CD4-positive, alpha-beta T cell (primary cell): Measurements from ENCODE around the gene SPOCK1. TPM values are rescaled to one million over a fixed set of nuclear protein-coding genes. Genes with fewer than 3 reads are reported as not detected.

Experiments used
- ATAC-seq: fragments of 200-7000 bp; cut with Tn5 transposase; one replicate; pipeline ENCODE4 v1.10.0; 2022; ENCODE audit warnings: mild to moderate bottlenecking; ENCODE audit not compliant: poor library complexity
- CTCF ChIA-PET: fragments of 350-600 bp; sonication (Branson Sonifier 250); formaldehyde crosslinking; loops from one replicate; lab custom pipeline; 2021; ENCODE audit warnings: antibody characterized with exemption, inconsistent platforms; lab: Charles Lee
- POLR2A ChIA-PET: fragments of 350-600 bp; sonication (Branson Sonifier 250); formaldehyde crosslinking; loops from one replicate; lab custom pipeline; 2021; ENCODE audit warnings: antibody characterized with exemption, inconsistent platforms; lab: Charles Lee
- DNase-seq, 14 experiments: peaks; one replicate each; pipeline ENCODE4 v3.0.0-alpha.2; 2013 to 2020; ENCODE audit warnings: mixed read lengths in 2 of 14
- H3K27ac ChIP-seq, 2 donors: one replicate each; pipeline versions ENCODE4 v1.5.1 to v1.7.0; 2013; ENCODE audit warnings: low read length in 2 of 2, low read depth in 1 of 2, mild to moderate bottlenecking in 1 of 2
- H3K27me3 ChIP-seq, 2 experiments: 1 replicate in 1 of 2; 2 replicates in 1 of 2; pipeline versions ENCODE4 v1.6.1 to v1.7.0; 2013; ENCODE audit warnings: low read length in 2 of 2, control low read depth in 1 of 2, mild to moderate bottlenecking in 1 of 2, moderate library complexity in 1 of 2; ENCODE audit not compliant: insufficient read depth in 2 of 2, control insufficient read depth in 1 of 2
- H3K36me3 ChIP-seq: one replicate; pipeline ENCODE4 v1.6.1; 2013; ENCODE audit warnings: low read length, control low read depth; ENCODE audit not compliant: insufficient read depth
- H3K4me1 ChIP-seq: one replicate; pipeline ENCODE4 v1.6.1; 2013; ENCODE audit warnings: low read length, control low read depth; ENCODE audit not compliant: insufficient read depth
- H3K4me3 ChIP-seq: one replicate; pipeline ENCODE4 v1.5.1; 2013; ENCODE audit warnings: mild to moderate bottlenecking, low read length, moderate library complexity
- H3K9me3 ChIP-seq, 2 experiments: 1 replicate in 1 of 2; 2 replicates in 1 of 2; pipeline versions ENCODE4 v1.6.1 to v1.7.0; 2013; ENCODE audit warnings: low read length in 2 of 2, mild to moderate bottlenecking in 2 of 2, control low read depth in 1 of 2, moderate library complexity in 1 of 2; ENCODE audit not compliant: control insufficient read depth in 1 of 2, insufficient read depth in 1 of 2
- H3K27ac Mint-ChIP-seq: one replicate; pipeline ENCODE4 v1.8.0; 2020; ENCODE audit warnings: mixed read lengths
- H3K27me3 Mint-ChIP-seq: one replicate; pipeline ENCODE4 v1.8.0; 2021; ENCODE audit warnings: mixed read lengths
- H3K36me3 Mint-ChIP-seq: one replicate; pipeline ENCODE4 v1.8.0; 2021; ENCODE audit warnings: low read depth, mixed read lengths
- H3K4me1 Mint-ChIP-seq: one replicate; pipeline ENCODE4 v1.8.0; 2021; ENCODE audit warnings: low read depth, mixed read lengths
- H3K4me3 Mint-ChIP-seq: one replicate; pipeline ENCODE4 v1.8.0; 2020; ENCODE audit warnings: mild to moderate bottlenecking, mixed read lengths
- H3K9me3 Mint-ChIP-seq: one replicate; pipeline ENCODE4 v1.8.0; 2020; ENCODE audit warnings: mixed read lengths
- intact Hi-C, 2 experiments: fragments of 100-400 bp; cut with DNase I in 1 of 2; cut with micrococcal nuclease in 1 of 2; formaldehyde crosslinking; loops; one replicate each; pipeline versions ENCODE4 v1.15.1 to v1.9.0; 2023 to 2025; cut with DNase I, micrococcal nuclease
- total RNA-seq, 174 experiments: library from RNA in 2 of 174; stranded (reverse) in 2 of 174; gene quantifications; one replicate each; pipeline ENCODE4 v1.2.3 and lab custom pipeline; 2021 to 2026
- TF ChIP-seq, protein P1 (sequence below): fragments of 200-600 bp; IDR thresholded peaks from one replicate; pipeline ENCODE4 v1.8.0; 2022; ENCODE audit warnings: antibody characterized with exemption, mild to moderate bottlenecking

The SPOCK1 gene
- total RNA-seq, 2 experiments from 2014 or later: not detected

GRCh38 chr5:137361280-137361679, 137.8 kb downstream of the SPOCK1 start:
- peaks cover 54% of the 10 kb centered on the region for H3K27me3 Mint-ChIP-seq
- POLR2A ChIA-PET: no interaction called here
- no peak overlapping the region for H3K4me3 Mint-ChIP-seq

DNA sequence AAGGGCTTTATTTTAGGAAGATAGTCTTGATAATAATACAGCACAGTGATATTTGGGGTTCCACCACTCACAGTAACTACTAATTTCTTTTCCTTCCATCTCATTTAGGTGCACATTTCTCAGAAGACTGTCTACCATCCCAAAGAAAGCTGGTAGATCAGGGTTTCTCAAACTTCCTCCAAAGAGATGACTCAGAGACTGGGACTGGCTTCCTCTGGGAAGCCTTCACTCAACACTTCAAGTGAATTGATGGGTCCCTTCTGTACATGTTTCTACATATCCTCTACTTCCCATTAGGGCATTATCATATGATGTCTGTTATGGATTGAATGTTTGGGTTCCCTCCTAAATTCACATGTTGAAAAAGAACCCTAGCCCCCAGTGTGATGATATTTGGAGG, 138.5 kb downstream of the SPOCK1 start:
- Mint-ChIP-seq H3K27ac (no peak overlapping the region), H3K4me3 (no peak overlapping the region), H3K27me3 (peaks cover 59% of the 10 kb centered on the region), H3K4me1 (no peaks in the 10 kb centered on the region), H3K36me3 (no peaks in the 10 kb centered on the region), H3K9me3 (no peaks in the 10 kb centered on the region)
- TF ChIP-seq, protein P1, sequence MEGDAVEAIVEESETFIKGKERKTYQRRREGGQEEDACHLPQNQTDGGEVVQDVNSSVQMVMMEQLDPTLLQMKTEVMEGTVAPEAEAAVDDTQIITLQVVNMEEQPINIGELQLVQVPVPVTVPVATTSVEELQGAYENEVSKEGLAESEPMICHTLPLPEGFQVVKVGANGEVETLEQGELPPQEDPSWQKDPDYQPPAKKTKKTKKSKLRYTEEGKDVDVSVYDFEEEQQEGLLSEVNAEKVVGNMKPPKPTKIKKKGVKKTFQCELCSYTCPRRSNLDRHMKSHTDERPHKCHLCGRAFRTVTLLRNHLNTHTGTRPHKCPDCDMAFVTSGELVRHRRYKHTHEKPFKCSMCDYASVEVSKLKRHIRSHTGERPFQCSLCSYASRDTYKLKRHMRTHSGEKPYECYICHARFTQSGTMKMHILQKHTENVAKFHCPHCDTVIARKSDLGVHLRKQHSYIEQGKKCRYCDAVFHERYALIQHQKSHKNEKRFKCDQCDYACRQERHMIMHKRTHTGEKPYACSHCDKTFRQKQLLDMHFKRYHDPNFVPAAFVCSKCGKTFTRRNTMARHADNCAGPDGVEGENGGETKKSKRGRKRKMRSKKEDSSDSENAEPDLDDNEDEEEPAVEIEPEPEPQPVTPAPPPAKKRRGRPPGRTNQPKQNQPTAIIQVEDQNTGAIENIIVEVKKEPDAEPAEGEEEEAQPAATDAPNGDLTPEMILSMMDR: no peak
- peaks cover 0 to 14% of the 10 kb centered on the region in 2 experiments for H3K27me3 ChIP-seq
- H3K4me1 ChIP-seq: no peaks in the 10 kb centered on the region
- H3K4me3 ChIP-seq: no peak overlapping the region
- intact Hi-C loops: no loop called here
- ATAC-seq (no peak), DNase-seq (no peak)
- ChIA-PET POLR2A (no interaction called here), CTCF (no interaction called here)
- H3K27ac ChIP-seq: no peak overlapping the region
- H3K36me3 ChIP-seq: no peaks in the 10 kb centered on the region
- peaks cover 0 to 3% of the 10 kb centered on the region in 2 experiments for H3K9me3 ChIP-seq

More at GRCh38 chr5:137361280-137361679, 137.8 kb downstream of the SPOCK1 start:
- TF ChIP-seq, protein P1: no peak
- H3K4me1 Mint-ChIP-seq: no peaks in the 10 kb centered on the region
- CTCF ChIA-PET: no interaction called here
- no peaks in the 10 kb centered on the region for H3K36me3 Mint-ChIP-seq
- Histone ChIP-seq H3K9me3 (no peaks in the 10 kb centered on the region), H3K4me3 (no peak overlapping the region), H3K27ac (no peak overlapping the region), H3K27me3 (peaks cover 0 to 11% of the 10 kb centered on the region in 2 experiments), H3K4me1 (no peaks in the 10 kb centered on the region), H3K36me3 (no peaks in the 10 kb centered on the region)
- no peaks in the 10 kb centered on the region for H3K9me3 Mint-ChIP-seq
- H3K27ac Mint-ChIP-seq: no peak overlapping the region
- intact Hi-C loops: no loop called here
- ATAC-seq: no peak
- DNase-seq: no peak

GRCh38 chr5:137359941-137360340, 139.2 kb downstream of the SPOCK1 start:
- Mint-ChIP-seq H3K4me3 (no peak overlapping the region), H3K9me3 (no peaks in the 10 kb centered on the region), H3K27me3 (peaks cover 59% of the 10 kb centered on the region), H3K4me1 (no peaks in the 10 kb centered on the region), H3K36me3 (no peaks in the 10 kb centered on the region), H3K27ac (no peak overlapping the region)
- Histone ChIP-seq H3K9me3 (peaks cover 0 to 5% of the 10 kb centered on the region in 2 experiments), H3K4me1 (no peaks in the 10 kb centered on the region), H3K27ac (no peak overlapping the region), H3K4me3 (no peak overlapping the region), H3K27me3 (peaks cover 0 to 15% of the 10 kb centered on the region in 2 experiments), H3K36me3 (no peaks in the 10 kb centered on the region)
- ChIA-PET POLR2A (no interaction called here), CTCF (no interaction called here)
- no peak for DNase-seq
- no peak for ATAC-seq
- TF ChIP-seq, protein P1: no peak
- intact Hi-C loops: no loop called here
